A549 (cell line): ENCODE results near the gene ZCCHC9. TPM values are rescaled to one million over a fixed set of nuclear protein-coding genes. Genes with fewer than 3 reads are reported as not detected.

ENCODE experiments used
- ATAC-seq, 2 experiments: fragments of 200-7000 bp in 1 of 2; fragments of >200 bp in 1 of 2; cut with Nextera tagmentation in 1 of 2; cut with Tn5 transposase in 1 of 2; 3 replicates each; pipeline versions ENCODE4 v1.8.0 to v1.9.1; 2018 to 2020; ENCODE audit warnings: mild to moderate bottlenecking in 1 of 2, moderate library complexity in 1 of 2
- CTCF ChIA-PET: fragments of 300-600 bp; sonication (Branson Sonifier 250); formaldehyde crosslinking; extraction: SDS; loops from one replicate; lab custom pipeline; 2021; ENCODE audit warnings: antibody characterized with exemption, inconsistent platforms; lab: Yijun Ruan, JAX
- POLR2A ChIA-PET: fragments of 350-600 bp; formaldehyde crosslinking; extraction: SDS; loops from one replicate; lab custom pipeline; 2021; ENCODE audit warnings: antibody characterized with exemption, inconsistent platforms; lab: Yijun Ruan, JAX
- DNase-seq, 2 experiments: peaks; one replicate each; pipeline versions ENCODE4 v3.0.0 to v3.0.0-alpha.2; 2011 to 2016; ENCODE audit warnings: low read depth in 1 of 2, low spot score in 1 of 2
- FAIRE-seq: peaks from 2 replicates; lab custom pipeline; 2011; peaks lifted over from hg19 to GRCh38; lab: Jason Lieb, UNC
- H3K27ac ChIP-seq, 2 experiments: fragments of >200 bp; sonication (Bioruptor Twin); formaldehyde crosslinking; 3 replicates each; pipeline ENCODE4 v1.5.1; 2016 to 2017
- H3K4me1 ChIP-seq: fragments of >200 bp; sonication (Bioruptor Twin); formaldehyde crosslinking; 3 replicates; pipeline ENCODE4 v1.6.1; 2016
- H3K4me2 ChIP-seq: fragments of >200 bp; sonication (Bioruptor Twin); formaldehyde crosslinking; 3 replicates; pipeline ENCODE4 v1.6.1; 2016
- H3K4me3 ChIP-seq: fragments of >200 bp; sonication (Bioruptor Twin); formaldehyde crosslinking; 3 replicates; pipeline ENCODE4 v1.5.1; 2016
- H3K9me3 ChIP-seq: fragments of >200 bp; sonication (Bioruptor Twin); formaldehyde crosslinking; 3 replicates; pipeline ENCODE4 v1.6.1; 2016
- BHLHE40 ChIP-seq: IDR thresholded peaks from 2 replicates; pipeline ENCODE4 v1.6.1; 2012; ENCODE audit warnings: low read depth, low read length, inconsistent platforms
- CHD2 ChIP-seq: fragments of 150-350 bp; IDR thresholded peaks from 2 replicates; pipeline ENCODE4 v1.6.1; 2014; ENCODE audit warnings: low read length; ENCODE audit not compliant: partially characterized antibody
- EHMT2 ChIP-seq: fragments of 200-600 bp; sonication (generic); IDR thresholded peaks from 2 replicates; pipeline ENCODE4 v1.6.1; 2016; ENCODE audit warnings: antibody characterized with exemption, low read depth, mild to moderate bottlenecking, moderate library complexity
- EP300 ChIP-seq, 2 experiments: fragments of >200 bp; sonication (Bioruptor Twin); formaldehyde crosslinking; IDR thresholded peaks; 2 replicates in 1 of 2; 3 replicates in 1 of 2; pipeline ENCODE4 v1.6.1; 2016 to 2017
- ESRRA ChIP-seq: fragments of 150-350 bp; IDR thresholded peaks from 2 replicates; pipeline ENCODE4 v1.6.1; 2014; ENCODE audit warnings: mild to moderate bottlenecking, low read length, borderline replicate concordance
- FOSB ChIP-seq: fragments of 250-450 bp; sonication (Bioruptor Pico); IDR thresholded peaks from 2 replicates; pipeline ENCODE4 v1.5.0; 2020; ENCODE audit warnings: mild to moderate bottlenecking, moderate library complexity
- GATA3 ChIP-seq: IDR thresholded peaks from 2 replicates; pipeline ENCODE4 v1.6.1; 2012; ENCODE audit warnings: borderline replicate concordance
- KDM5A ChIP-seq: fragments of 200-600 bp; sonication (generic); IDR thresholded peaks from 2 replicates; pipeline ENCODE4 v1.6.1; 2016; ENCODE audit warnings: antibody characterized with exemption, mild to moderate bottlenecking
- MAZ ChIP-seq: fragments of 150-350 bp; IDR thresholded peaks from 2 replicates; pipeline ENCODE4 v1.6.1; 2014; ENCODE audit warnings: antibody characterized with exemption, low read depth, low read length, borderline replicate concordance
- MYC ChIP-seq: IDR thresholded peaks from 2 replicates; pipeline ENCODE4 v1.6.1; 2012; ENCODE audit warnings: mild to moderate bottlenecking, inconsistent platforms, low read length, improper control_type of control experiment, borderline replicate concordance
- PHF8 ChIP-seq: fragments of 200-600 bp; sonication (generic); IDR thresholded peaks from 2 replicates; pipeline ENCODE4 v1.6.1; 2016; ENCODE audit warnings: low read depth, mild to moderate bottlenecking, antibody characterized with exemption, moderate library complexity, borderline replicate concordance
- POLR2AphosphoS2 ChIP-seq: conservative IDR thresholded peaks from 2 replicates; pipeline ENCODE4 v1.6.1; 2012; ENCODE audit warnings: low read length, improper control_type of control experiment, inconsistent platforms
- RAD21 ChIP-seq, 2 experiments: fragments of >200 bp in 1 of 2; sonication (Bioruptor Twin) in 1 of 2; formaldehyde crosslinking in 1 of 2; IDR thresholded peaks in 1 of 2; conservative IDR thresholded peaks in 1 of 2; 2 replicates in 1 of 2; 3 replicates in 1 of 2; pipeline ENCODE4 v1.6.1; 2012 to 2018; ENCODE audit warnings: inconsistent platforms in 1 of 2
- RCOR1 ChIP-seq: fragments of 150-350 bp; IDR thresholded peaks from 2 replicates; pipeline ENCODE4 v1.6.1; 2014; ENCODE audit warnings: antibody characterized with exemption, low read length, low read depth
- SREBF2 ChIP-seq: fragments of 450-650 bp; IDR thresholded peaks from 2 replicates; pipeline ENCODE4 v1.6.1; 2014; ENCODE audit warnings: mild to moderate bottlenecking, moderate library complexity
- TFCP2L1 ChIP-seq: fragments of 250-450 bp; sonication (Bioruptor Pico); IDR thresholded peaks from 2 replicates; pipeline ENCODE4 v1.5.0; 2021; ENCODE audit warnings: mild to moderate bottlenecking
- WGBS: methylation state at CpG from one replicate; pipeline ENCODE4 v1.1.6; 2017; ENCODE audit errors: missing lambda C conversion rate; 5-methylcytosine and 5-hydroxymethylcytosine counted together
- polyA plus RNA-seq, 4 experiments: library from polyadenylated mRNA; depleted of rRNA in 3 of 4; stranded (reverse); fragments of >200 nt; fragmentation: RNase III in 1 of 4; extraction: RNeasy Plus Mini Kit Qiagen cat#74134 plus additional on column Dnase treatment in 1 of 4; gene quantifications; 2 replicates in 3 of 4; 3 replicates in 1 of 4; pipeline ENCODE4 v1.2.3, GENCODE V29; 2011 to 2017
- TF ChIP-seq, protein P1 (sequence below): fragments of >200 bp; sonication (Bioruptor Twin); formaldehyde crosslinking; IDR thresholded peaks from 3 replicates; pipeline ENCODE4 v1.5.1; 2016
- TF ChIP-seq, protein P2 (sequence below): fragments of >200 bp; sonication (Bioruptor Twin); formaldehyde crosslinking; IDR thresholded peaks from 3 replicates; pipeline ENCODE4 v1.6.1; 2016
- TF ChIP-seq, protein P3 (sequence below): fragments of 450-650 bp; IDR thresholded peaks from 2 replicates; pipeline ENCODE4 v1.6.1; 2014; ENCODE audit warnings: antibody characterized with exemption
- TF ChIP-seq, protein P4 (sequence below): fragments of 250-450 bp; sonication (Bioruptor Pico); IDR thresholded peaks from 2 replicates; pipeline ENCODE4 v1.5.0; 2021; ENCODE audit warnings: mild to moderate bottlenecking, moderate library complexity, borderline replicate concordance

The ZCCHC9 gene
- polyA plus RNA-seq, 2 of the 4 experiments (the other 2 are of a cell fraction) = 24.2 to 44.4 TPM

DNA sequence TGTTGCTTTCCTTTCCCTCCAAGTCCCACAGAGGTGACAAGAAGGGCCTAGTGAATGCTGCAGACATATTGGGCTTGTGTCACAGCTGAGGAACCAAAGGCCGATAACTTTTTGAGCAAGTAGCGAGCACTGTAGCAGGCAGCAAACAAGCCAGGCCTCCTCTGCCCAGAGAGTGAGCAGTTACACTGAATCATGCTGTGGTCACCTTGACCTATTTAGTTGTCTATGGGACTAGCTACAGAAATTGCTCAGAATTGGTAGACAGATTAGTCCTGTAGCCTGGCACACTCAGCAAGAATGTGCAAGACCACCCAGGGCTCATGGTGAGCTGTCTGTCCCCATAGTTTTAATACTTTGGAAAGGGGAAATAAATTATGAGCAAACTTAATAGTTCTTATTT is 25.2 kb downstream of the ZCCHC9 start (continued):
- TF ChIP-seq RAD21 (conservative IDR thresholded peaks at IDR 0.05 in 1 of 2, IDR thresholded peaks at IDR 0.05 in 1 of 2) (no peak), FOSB (CRISPR knock-in tag) (no peak), GATA3 (no peak), RCOR1 (no peak)

DNA sequence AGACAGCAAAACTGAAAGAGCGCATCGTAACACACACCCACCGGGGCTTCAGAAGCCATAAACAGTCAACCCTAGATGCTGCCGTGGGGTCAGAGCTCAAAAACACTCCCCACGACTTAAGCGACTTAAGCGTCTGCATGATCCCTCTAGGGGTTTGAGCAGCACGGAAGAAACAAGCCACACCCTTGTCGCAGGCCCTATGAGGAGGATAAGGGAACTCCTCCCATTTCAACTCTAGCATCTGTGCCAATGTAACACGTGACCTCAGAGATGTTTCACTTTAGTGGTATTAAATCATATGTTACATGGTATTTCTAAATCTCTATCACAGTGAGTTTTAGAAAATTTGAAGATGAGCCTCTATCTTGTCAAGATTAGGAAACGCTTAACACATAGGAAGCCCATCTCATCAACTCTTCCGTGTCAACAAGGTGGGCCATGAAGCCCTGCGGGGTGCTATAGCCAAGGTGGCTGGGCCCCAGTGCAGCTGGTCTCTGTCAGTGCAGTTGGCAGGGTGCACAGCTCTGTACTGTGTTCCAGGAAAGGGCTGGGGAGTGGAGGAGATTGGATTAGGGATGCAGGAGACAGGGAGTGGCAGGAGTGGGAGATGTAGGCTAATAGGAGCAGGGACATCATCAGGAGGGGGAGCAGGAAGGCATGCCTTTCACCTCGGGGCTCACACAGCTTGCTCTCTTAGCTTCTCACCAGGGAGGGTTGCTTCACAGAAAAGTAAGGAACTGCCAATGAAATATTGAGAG is 33.1 kb downstream of the ZCCHC9 start:
- POLR2A ChIA-PET = no interaction called here
- ATAC-seq (no peak), DNase-seq (no peak), FAIRE-seq (no peak)
- no peak overlapping the region for H3K4me2 ChIP-seq
- WGBS = 72% methylated on average over 14 of the region's 14 CpGs
- H3K27ac ChIP-seq = no peak overlapping the region
- no peak overlapping the region for H3K4me3 ChIP-seq
- H3K9me3 ChIP-seq = no peaks in the 10 kb centered on the region
- no peak for TF ChIP-seq TFCP2L1 (CRISPR knock-in tag)
- no peak for TF ChIP-seq CHD2
- no peak for TF ChIP-seq MYC
- TF ChIP-seq GATA3 = no peak
- TF ChIP-seq, protein P1, sequence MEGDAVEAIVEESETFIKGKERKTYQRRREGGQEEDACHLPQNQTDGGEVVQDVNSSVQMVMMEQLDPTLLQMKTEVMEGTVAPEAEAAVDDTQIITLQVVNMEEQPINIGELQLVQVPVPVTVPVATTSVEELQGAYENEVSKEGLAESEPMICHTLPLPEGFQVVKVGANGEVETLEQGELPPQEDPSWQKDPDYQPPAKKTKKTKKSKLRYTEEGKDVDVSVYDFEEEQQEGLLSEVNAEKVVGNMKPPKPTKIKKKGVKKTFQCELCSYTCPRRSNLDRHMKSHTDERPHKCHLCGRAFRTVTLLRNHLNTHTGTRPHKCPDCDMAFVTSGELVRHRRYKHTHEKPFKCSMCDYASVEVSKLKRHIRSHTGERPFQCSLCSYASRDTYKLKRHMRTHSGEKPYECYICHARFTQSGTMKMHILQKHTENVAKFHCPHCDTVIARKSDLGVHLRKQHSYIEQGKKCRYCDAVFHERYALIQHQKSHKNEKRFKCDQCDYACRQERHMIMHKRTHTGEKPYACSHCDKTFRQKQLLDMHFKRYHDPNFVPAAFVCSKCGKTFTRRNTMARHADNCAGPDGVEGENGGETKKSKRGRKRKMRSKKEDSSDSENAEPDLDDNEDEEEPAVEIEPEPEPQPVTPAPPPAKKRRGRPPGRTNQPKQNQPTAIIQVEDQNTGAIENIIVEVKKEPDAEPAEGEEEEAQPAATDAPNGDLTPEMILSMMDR = no peak
- TF ChIP-seq EHMT2 = no peak
- TF ChIP-seq, protein P2, sequence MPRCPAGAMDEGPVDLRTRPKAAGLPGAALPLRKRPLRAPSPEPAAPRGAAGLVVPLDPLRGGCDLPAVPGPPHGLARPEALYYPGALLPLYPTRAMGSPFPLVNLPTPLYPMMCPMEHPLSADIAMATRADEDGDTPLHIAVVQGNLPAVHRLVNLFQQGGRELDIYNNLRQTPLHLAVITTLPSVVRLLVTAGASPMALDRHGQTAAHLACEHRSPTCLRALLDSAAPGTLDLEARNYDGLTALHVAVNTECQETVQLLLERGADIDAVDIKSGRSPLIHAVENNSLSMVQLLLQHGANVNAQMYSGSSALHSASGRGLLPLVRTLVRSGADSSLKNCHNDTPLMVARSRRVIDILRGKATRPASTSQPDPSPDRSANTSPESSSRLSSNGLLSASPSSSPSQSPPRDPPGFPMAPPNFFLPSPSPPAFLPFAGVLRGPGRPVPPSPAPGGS = no peak
- TF ChIP-seq, protein P3, sequence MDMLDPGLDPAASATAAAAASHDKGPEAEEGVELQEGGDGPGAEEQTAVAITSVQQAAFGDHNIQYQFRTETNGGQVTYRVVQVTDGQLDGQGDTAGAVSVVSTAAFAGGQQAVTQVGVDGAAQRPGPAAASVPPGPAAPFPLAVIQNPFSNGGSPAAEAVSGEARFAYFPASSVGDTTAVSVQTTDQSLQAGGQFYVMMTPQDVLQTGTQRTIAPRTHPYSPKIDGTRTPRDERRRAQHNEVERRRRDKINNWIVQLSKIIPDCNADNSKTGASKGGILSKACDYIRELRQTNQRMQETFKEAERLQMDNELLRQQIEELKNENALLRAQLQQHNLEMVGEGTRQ = no peak
- TF ChIP-seq KDM5A = no peak
- no peak for TF ChIP-seq EP300 (IDR thresholded peaks at IDR 0.05)
- no peak for TF ChIP-seq PHF8
- no peak for TF ChIP-seq POLR2AphosphoS2
- TF ChIP-seq, protein P4, sequence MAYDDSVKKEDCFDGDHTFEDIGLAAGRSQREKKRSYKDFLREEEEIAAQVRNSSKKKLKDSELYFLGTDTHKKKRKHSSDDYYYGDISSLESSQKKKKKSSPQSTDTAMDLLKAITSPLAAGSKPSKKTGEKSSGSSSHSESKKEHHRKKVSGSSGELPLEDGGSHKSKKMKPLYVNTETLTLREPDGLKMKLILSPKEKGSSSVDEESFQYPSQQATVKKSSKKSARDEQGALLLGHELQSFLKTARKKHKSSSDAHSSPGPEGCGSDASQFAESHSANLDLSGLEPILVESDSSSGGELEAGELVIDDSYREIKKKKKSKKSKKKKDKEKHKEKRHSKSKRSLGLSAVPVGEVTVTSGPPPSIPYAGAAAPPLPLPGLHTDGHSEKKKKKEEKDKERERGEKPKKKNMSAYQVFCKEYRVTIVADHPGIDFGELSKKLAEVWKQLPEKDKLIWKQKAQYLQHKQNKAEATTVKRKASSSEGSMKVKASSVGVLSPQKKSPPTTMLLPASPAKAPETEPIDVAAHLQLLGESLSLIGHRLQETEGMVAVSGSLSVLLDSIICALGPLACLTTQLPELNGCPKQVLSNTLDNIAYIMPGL = no peak
- no peak for TF ChIP-seq BHLHE40
- no peaks in the 10 kb centered on the region for H3K4me1 ChIP-seq
- CTCF ChIA-PET = no interaction called here

DNA sequence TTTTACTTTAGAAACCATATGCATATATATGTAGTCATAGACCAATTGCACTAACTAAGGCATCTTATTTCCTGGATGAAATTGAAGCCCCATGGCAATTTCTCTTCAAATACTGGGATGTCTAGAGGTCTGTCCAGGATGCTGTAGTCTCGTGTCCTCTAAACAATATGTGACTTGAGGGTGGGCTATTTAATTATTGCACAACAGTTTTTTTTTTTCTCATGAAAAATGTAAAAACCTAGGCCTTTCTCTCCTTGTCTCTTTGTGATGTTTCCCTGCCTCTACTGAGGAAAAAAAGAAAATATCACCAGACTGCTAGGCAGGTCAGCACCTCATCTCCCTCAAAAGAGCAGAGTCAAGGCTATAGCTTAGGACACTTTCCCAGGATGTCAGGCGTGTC is 34.6 kb downstream of the ZCCHC9 start:
- H3K27ac ChIP-seq = no peak overlapping the region
- 64% methylated on average over 2 of the region's 2 CpGs for WGBS
- CTCF ChIA-PET = interaction anchor here (1.3 kb wide), 1 partner anchor 8 kb away, joined by 3 read pairs; no protein-coding TSS in a partner anchor
- POLR2A ChIA-PET = no interaction called here
- ATAC-seq = no peak
- H3K4me2 ChIP-seq = no peak overlapping the region
- H3K9me3 ChIP-seq = no peaks in the 10 kb centered on the region
- H3K4me3 ChIP-seq = no peak overlapping the region
- no peak for TF ChIP-seq SREBF2
- no peak for TF ChIP-seq MAZ
- no peak for TF ChIP-seq ESRRA
- TF ChIP-seq, protein P2 = no peak
- H3K4me1 ChIP-seq = no peaks in the 10 kb centered on the region
- no peak for FAIRE-seq
- DNase-seq = no peak
